Astrocyte (in vitro differentiated cells and primary cell): ENCODE data around the gene LSG1. TPM values are rescaled to one million over a fixed set of nuclear protein-coding genes. Genes with fewer than 3 reads are reported as not detected.

Experiments
- DNase-seq: peaks from one replicate; pipeline ENCODE4 v3.0.0-alpha.2; 2010; ENCODE audit warnings: low read depth
- FAIRE-seq: peaks from 2 replicates; lab custom pipeline; 2011; peaks lifted over from hg19 to GRCh38; lab: Jason Lieb, UNC
- H2AFZ ChIP-seq: 2 replicates; pipeline ENCODE4 v1.6.0; 2012; ENCODE audit warnings: low read depth, low read length, inconsistent platforms
- H3K27ac ChIP-seq: 2 replicates; pipeline ENCODE4 v1.5.1; 2011; ENCODE audit warnings: low read depth, low read length, inconsistent platforms
- H3K27me3 ChIP-seq: 2 replicates; pipeline ENCODE4 v1.6.0; 2011; ENCODE audit warnings: low read length, inconsistent platforms; ENCODE audit not compliant: insufficient read depth
- H3K36me3 ChIP-seq: 2 replicates; pipeline ENCODE4 v1.5.1; 2011; ENCODE audit warnings: low read length, inconsistent platforms; ENCODE audit not compliant: insufficient read depth
- H3K4me1 ChIP-seq: 2 replicates; pipeline ENCODE4 v1.5.1; 2011; ENCODE audit warnings: low read length, inconsistent platforms; ENCODE audit not compliant: insufficient read depth
- H3K4me2 ChIP-seq: 2 replicates; pipeline ENCODE4 v1.6.0; 2012; ENCODE audit warnings: low read length, inconsistent platforms
- H3K4me3 ChIP-seq: 2 replicates; pipeline ENCODE4 v1.5.1; 2011; ENCODE audit warnings: low read depth, mild to moderate bottlenecking, low read length, inconsistent platforms; ENCODE audit not compliant: insufficient read depth
- H3K79me2 ChIP-seq: 2 replicates; pipeline ENCODE4 v1.6.0; 2012; ENCODE audit warnings: mild to moderate bottlenecking, low read length, inconsistent platforms; ENCODE audit not compliant: insufficient read depth
- H3K9ac ChIP-seq: 2 replicates; pipeline ENCODE4 v1.6.0; 2012; ENCODE audit warnings: mild to moderate bottlenecking, low read length, inconsistent platforms
- H3K9me3 ChIP-seq: 2 replicates; pipeline ENCODE4 v1.5.1; 2012; ENCODE audit warnings: low read depth, mild to moderate bottlenecking, low read length, inconsistent platforms; ENCODE audit not compliant: insufficient read depth
- H4K20me1 ChIP-seq: 2 replicates; pipeline ENCODE4 v1.6.0; 2012; ENCODE audit warnings: low read length, inconsistent platforms; ENCODE audit not compliant: insufficient read depth
- H3K27ac Mint-ChIP-seq: one replicate; pipeline ENCODE4 v1.8.0; 2021; ENCODE audit warnings: mild to moderate bottlenecking, mixed read lengths; ENCODE audit not compliant: unreplicated experiment
- H3K27me3 Mint-ChIP-seq: one replicate; pipeline ENCODE4 v1.8.0; 2021; ENCODE audit warnings: low read depth, mixed read lengths; ENCODE audit not compliant: unreplicated experiment
- H3K36me3 Mint-ChIP-seq: one replicate; pipeline ENCODE4 v1.8.0; 2021; ENCODE audit warnings: low read depth, mixed read lengths; ENCODE audit not compliant: unreplicated experiment
- H3K4me1 Mint-ChIP-seq: one replicate; pipeline ENCODE4 v1.8.0; 2021; ENCODE audit warnings: low read depth, mixed read lengths; ENCODE audit not compliant: unreplicated experiment
- H3K4me3 Mint-ChIP-seq: one replicate; pipeline ENCODE4 v1.8.0; 2021; ENCODE audit warnings: mild to moderate bottlenecking, moderate library complexity, mixed read lengths; ENCODE audit not compliant: unreplicated experiment
- H3K9me3 Mint-ChIP-seq: one replicate; pipeline ENCODE4 v1.8.0; 2021; ENCODE audit warnings: mild to moderate bottlenecking, mixed read lengths; ENCODE audit not compliant: unreplicated experiment
- EZH2 ChIP-seq: IDR thresholded peaks from 2 replicates; pipeline ENCODE4 v1.6.1; 2012; ENCODE audit warnings: mild to moderate bottlenecking, low read length, inconsistent platforms; ENCODE audit not compliant: insufficient read depth
- total RNA-seq: library from RNA; stranded (reverse); gene quantifications from 2 replicates; pipeline ENCODE4 v1.2.1, GENCODE V29; 2021
- TF ChIP-seq, protein P1 (sequence below): IDR thresholded peaks from 2 replicates; pipeline ENCODE4 v1.5.1; 2011; ENCODE audit warnings: low read depth, mild to moderate bottlenecking, inconsistent platforms, low read length, moderate library complexity; ENCODE audit not compliant: insufficient read depth

LSG1 gene
- total RNA-seq, 1 donor from 2014 or later: 38.4 TPM

DNA sequence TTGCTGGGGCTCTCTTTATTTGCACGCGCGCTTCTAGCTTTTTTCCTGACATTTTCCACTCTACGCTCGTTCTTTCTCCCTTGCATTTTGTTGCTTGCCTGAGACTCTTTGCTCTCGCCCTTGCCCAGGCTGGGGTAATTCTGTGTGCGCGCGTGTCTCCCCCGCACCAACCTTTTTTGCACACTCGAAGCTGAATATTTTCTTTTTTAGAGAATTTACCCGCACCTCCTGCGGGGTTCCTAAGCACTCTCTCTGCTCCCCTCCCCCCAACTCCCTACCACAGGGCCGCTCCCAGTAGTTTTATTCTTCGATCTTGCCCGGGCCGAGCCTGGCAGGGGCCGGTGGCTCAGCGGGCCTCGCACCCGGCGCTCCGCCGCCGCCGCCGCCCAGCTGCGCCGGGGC lies 14.4 kb upstream of the LSG1 start:
- Histone ChIP-seq H3K27ac (peak overlapping the region; percentile 24), H3K27me3 (no peaks in the 10 kb centered on the region), H3K36me3 (no peaks in the 10 kb centered on the region), H4K20me1 (peaks cover 41% of the 10 kb centered on the region), H3K4me3 (peak overlapping the region; percentile 82), H3K9ac (peak overlapping the region; percentile 83), H3K79me2 (peaks cover 34% of the 10 kb centered on the region), H3K4me2 (peak overlapping the region; percentile 97), H3K4me1 (peaks cover 54% of the 10 kb centered on the region), H2AFZ (peak overlapping the region; percentile 70), H3K9me3 (no peaks in the 10 kb centered on the region)
- DNase-seq (no peak), FAIRE-seq (no peak)
- Mint-ChIP-seq H3K4me1 (peaks cover 38% of the 10 kb centered on the region), H3K36me3 (no peaks in the 10 kb centered on the region), H3K9me3 (no peaks in the 10 kb centered on the region), H3K27me3 (peaks cover 8% of the 10 kb centered on the region), H3K27ac (peak overlapping the region; percentile 64), H3K4me3 (peak overlapping the region; percentile 88)
- TF ChIP-seq EZH2: no peak
- TF ChIP-seq, protein P1, sequence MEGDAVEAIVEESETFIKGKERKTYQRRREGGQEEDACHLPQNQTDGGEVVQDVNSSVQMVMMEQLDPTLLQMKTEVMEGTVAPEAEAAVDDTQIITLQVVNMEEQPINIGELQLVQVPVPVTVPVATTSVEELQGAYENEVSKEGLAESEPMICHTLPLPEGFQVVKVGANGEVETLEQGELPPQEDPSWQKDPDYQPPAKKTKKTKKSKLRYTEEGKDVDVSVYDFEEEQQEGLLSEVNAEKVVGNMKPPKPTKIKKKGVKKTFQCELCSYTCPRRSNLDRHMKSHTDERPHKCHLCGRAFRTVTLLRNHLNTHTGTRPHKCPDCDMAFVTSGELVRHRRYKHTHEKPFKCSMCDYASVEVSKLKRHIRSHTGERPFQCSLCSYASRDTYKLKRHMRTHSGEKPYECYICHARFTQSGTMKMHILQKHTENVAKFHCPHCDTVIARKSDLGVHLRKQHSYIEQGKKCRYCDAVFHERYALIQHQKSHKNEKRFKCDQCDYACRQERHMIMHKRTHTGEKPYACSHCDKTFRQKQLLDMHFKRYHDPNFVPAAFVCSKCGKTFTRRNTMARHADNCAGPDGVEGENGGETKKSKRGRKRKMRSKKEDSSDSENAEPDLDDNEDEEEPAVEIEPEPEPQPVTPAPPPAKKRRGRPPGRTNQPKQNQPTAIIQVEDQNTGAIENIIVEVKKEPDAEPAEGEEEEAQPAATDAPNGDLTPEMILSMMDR: no peak

DNA sequence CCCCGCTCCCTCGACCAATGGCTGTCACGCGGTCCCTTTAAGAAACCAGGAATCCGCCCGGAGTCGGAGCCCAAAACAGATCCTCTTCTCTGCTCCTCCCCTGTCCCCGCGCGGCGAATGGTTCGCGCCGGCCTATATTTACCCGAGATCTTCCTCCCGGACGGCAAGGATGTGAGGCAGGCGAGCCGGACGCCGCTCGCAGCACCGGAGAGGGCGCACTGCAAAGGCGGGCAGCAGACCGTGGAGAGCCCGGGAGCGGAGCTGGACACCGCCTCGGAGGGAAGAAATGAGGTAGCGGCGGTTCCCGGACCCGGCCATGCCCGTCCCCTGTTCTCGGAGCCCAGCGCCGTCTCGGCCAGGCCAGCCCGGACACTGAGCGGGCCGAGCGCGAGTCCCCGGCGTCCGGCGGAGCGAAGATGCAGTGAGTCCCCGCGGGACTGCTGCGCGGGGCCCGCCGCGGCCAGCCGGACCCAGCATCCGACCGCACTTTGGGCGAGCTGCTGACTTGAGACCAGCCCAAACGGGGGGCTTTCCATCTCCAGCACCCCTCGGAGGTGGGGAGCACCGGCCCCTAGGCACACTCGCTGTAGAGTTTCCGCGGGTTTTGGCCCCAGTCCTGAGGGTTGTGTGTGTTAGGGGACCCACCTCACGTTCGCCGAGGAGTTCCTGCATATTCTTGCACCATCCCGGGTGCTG lies 13.9 kb upstream of the LSG1 start, which contains the start of gene FAM43A:
TSS of gene FAM43A (plus strand) at position 166 of the 696 bp plus-strand sequence. CDS start 944 bp downstream, outside the sequence.
- Histone ChIP-seq H3K79me2 (peaks cover 34% of the 10 kb centered on the region), H3K36me3 (no peaks in the 10 kb centered on the region), H3K27ac (peak within 1 kb of the TSS; percentile 24), H4K20me1 (peaks cover 39% of the 10 kb centered on the region), H3K27me3 (no peaks in the 10 kb centered on the region), H3K4me1 (peaks cover 52% of the 10 kb centered on the region), H3K9me3 (no peaks in the 10 kb centered on the region), H3K9ac (peak within 1 kb of the TSS; percentile 83), H3K4me2 (peak within 1 kb of the TSS; percentile 97), H2AFZ (peak within 1 kb of the TSS; percentile 70), H3K4me3 (peak within 1 kb of the TSS; percentile 82)
- Mint-ChIP-seq H3K27me3 (peaks cover 13% of the 10 kb centered on the region), H3K4me3 (peak within 1 kb of the TSS; percentile 88), H3K36me3 (no peaks in the 10 kb centered on the region), H3K27ac (peak within 1 kb of the TSS; percentile 80), H3K4me1 (peaks cover 34% of the 10 kb centered on the region), H3K9me3 (no peaks in the 10 kb centered on the region)
- TF ChIP-seq, protein P1: no peak
- TF ChIP-seq EZH2: no peak
- DNase-seq (peak; percentile 94), FAIRE-seq (no peak)
